HG02623 (cell line): ENCODE results near the gene TULP4.
"Not testable (repeated sequence)": the region's sequence is repeated elsewhere in the genome, so short reads cannot be mapped to it uniquely, and the experiment has no call there.

Experiments used
- ATAC-seq: cut with Tn5 transposase; IDR thresholded peaks from one replicate; pipeline ENCODE4 v1.9.1; 2021; ENCODE audit warnings: moderate library complexity; ENCODE audit not compliant: unreplicated experiment

TULP4 gene

DNA sequence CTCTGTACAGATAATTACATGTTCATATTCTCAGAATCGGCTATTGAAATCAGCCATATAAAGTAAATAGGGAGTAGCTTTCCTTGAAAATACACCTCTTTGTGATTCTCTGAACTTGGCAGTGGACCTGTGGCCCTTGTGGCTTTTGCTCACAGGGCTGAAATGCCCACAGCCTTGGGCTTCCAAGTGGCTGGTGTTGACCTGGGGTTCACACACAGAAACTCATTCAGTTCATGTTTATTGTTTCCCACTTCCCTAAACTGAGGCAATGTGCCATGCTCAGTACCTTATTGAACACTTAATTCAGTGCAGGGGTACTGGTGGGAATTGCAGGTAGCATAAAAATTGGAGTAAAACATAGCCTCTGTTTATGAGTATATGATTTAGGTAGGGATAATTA, 19.1 kb upstream of the TULP4 start:
- no peak for ATAC-seq

DNA sequence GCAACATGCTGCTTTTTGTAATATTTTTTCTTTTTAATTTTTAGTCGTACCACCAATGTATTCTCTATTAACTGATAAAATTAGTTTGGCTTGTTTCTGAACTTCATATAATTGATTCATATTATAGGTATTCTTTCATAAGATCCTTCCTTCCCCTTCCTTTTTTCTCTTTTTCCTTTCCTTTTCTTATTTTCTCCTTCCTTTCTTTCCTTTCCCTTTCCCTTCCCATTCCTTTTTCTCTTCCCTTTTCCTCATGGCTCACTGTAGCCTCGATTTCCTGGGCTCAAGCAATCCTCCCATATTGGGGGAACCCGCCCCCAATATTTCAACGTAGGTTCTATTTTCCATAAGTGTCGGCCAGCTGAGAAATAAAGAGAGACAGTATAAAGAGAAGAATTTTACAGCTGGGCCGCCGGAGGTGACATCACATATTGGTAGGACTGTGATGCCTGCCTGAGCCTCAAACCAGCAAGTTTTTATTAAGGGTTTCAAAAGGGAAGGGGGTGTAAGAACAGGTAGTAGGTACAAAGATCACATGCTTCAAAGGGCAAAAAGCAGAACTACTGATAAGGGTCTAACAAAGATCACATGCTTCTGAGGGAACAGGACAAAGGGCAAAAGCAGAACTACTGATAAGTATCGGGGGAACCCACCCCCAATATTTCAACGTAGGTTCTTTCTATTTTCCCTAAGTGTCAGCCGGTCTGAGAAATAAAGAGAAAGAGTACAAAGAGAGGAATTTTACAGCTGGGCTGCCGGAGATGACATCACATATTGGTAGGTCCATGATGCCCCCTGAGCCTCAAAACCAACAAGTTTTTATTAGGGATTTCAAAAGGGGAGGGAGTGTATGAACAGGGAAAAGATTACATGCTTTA, 16.1 kb upstream of the TULP4 start:
- ATAC-seq, result not testable (repeated sequence)

DNA sequence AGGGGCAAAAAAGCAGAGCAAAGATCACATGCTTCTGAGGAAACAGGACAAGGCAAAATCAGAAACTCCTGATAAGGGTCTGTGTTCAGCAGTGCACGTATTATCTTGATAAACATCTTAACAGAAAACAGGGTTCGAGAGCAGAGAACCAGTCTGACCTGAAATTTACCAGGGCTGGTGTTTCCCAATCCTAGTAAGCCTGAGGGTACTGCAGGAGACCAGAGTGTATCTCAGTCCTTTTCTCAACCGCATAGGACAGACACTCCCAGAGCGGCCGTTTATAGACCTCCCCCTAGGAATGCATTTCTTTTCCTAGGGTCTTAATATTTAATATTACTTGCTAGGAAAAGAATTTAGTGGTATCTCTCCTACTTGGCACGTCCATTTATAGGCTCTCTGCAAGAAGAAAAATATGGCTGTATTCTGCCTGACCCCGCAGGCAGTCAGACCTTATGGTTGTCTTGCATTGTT, 15.4 kb upstream of the TULP4 start:
- not testable (repeated sequence) for ATAC-seq

DNA sequence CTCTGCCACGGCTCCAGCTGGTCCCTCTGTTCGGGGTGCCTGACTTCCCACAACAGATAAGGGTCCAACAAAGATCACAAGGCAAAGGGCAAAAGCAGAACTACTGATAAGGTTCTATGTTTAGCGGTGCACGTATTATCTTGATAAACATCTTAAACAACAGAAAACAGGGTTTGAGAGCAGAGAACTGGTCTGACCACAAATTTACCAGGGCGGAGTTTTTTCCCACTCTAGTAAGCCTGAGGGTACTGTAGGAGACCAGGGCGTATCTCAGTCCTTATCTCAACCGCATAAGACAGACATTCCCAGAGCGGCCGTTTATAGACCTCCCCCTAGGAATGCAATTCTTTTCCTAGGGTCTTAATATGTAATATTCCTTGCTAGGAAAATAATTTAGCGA, 14.6 kb upstream of the TULP4 start:
- ATAC-seq, result not testable (repeated sequence)

DNA sequence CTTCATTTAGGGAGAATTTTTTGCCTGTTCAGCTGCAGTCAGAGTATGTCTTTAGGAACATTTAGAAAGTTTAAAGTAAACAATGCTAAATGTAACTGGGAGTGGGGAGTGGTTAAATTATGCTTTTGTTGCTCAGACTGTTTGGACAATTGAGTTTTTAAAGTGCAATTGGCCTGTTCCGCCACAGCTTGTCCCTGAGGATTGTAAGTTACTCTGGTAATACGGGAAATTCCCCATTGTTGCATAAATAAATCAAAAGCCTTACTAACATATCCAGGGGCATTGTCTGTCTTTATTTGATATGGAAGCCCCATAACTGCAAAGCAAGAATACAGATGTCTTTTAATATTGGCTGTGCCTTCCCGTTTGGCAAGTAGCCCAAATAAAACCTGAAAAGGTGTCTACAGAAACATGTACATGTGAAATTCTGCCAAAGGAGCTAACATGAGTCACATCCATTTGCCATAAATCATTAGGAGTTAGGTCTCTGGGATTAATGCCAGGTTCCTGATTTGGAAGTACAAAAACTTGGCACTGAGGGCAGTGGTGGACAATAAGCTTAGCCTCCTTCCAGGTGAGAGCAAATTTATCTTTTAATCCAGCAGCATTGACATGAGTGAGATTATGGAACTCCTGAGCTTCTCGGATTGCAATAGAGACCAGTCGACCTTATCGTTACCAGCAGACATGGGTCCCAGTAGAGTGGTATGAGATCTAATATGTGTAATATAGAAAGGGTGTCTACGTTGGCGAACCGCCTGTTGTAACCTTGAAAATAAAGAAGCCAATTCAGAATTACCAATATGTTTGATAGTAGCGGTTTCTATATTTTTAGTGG, 11.7 kb upstream of the TULP4 start:
- not testable (repeated sequence) for ATAC-seq

DNA sequence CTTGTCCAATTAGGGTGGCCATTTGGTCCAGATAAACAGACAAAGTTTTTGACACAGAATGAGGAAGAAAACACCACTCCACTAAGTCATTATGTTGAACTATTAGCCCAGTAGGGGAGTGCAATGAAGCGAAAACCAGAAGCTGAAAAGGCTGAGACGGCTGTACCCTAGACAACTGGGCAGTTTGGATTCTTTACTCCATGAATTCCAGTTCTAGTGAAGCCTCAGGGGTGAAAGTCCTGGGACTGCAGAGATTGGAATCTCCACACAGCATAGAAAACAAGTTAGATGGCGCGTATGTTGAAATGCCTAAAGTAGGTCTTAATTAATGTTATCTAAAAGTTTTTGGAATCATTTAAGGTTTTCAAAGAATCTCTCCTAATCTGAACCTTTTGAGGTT, 10.7 kb upstream of the TULP4 start:
- not testable (repeated sequence) for ATAC-seq

DNA sequence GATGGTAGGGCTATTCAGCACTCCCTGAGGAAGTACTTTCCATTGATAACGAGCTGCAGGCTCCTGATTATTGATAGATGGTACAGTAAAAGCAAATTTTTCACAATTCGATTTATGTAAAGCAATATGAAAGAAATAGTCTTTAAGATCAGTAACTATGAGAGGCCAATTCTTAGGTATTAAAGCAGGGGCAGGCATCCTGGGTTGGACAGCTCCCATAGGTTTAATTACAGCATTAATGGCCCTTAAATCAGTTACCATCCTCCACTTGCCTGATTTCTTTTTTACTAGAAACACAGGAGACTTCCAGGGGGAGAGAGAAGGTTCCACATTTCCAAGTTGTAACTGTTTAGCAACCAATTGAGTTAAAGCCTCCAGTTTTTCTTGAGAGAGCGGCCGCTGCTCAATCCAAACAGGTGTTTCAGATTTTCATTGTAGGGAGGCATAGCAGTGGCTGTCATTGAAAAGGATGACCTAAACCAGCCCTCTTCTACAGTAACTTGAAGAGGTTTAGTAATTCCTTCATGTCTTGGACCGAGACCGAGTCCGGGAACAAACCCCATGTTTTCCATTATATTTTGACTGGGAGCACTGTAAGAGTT, 10.0 kb upstream of the TULP4 start:
- ATAC-seq, result not testable (repeated sequence)

DNA sequence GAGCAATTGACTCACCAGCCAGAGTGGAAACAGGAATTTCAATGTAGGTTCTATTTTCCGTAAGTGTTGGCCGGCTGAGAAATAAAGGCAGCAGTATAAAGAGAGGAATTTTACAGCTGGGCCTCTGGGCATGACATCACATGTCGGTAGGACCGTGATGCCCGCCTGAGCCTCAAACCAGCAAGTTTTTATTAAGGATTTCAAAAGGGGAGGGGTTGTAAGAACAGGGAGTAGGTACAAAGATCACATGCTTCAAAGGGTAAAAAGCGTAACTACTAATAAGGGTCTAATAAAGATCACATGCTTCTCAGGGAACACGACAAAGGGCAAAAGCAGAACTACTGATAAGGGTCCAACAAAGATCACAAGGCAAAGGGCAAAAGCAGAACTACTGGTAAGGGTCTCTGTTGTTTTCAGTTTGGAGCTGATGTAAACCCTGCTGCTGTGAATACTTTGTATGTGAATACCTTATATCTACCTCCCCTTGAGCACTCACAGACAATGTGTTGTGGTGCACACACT, 9.0 kb upstream of the TULP4 start:
- no peak for ATAC-seq

DNA sequence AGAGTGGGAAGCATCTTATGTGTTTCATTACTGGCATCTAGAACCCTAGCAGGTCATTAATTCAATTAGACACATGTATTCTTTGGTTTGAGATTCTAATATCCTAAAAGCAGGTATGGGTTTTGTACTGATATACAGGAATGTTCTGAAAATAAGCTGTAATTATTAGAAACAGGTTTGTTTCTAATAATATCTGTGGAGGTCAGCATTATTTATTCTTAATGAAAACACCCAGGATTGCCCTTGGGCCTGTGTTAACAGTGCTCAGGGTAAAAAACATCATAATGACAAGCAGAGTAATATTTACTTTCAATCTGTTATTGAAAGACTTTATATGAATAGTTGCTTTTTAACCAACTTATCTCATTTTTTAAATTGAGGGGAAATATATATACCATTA, 8.0 kb upstream of the TULP4 start:
- ATAC-seq, result no peak

DNA sequence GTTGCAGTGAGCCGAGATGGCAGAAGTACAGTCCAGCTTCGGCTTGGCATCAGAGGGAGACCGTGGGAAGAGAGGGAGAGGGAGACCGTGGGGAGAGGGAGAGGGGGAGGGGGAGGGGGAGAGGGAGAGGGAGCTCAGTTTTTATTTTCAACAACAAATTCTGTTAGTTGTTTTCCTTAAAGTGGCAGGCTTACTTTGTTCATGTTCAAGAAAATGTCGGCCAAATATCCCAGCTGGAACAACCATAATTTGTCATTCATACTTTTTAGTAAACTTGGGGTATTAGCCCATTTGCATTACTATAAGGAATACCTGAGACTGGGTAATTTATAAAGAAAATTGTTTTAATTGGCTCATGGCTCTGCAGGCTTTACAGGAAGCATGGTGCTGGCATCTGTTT, 2.5 kb upstream of the TULP4 start:
- ATAC-seq, result no peak

DNA sequence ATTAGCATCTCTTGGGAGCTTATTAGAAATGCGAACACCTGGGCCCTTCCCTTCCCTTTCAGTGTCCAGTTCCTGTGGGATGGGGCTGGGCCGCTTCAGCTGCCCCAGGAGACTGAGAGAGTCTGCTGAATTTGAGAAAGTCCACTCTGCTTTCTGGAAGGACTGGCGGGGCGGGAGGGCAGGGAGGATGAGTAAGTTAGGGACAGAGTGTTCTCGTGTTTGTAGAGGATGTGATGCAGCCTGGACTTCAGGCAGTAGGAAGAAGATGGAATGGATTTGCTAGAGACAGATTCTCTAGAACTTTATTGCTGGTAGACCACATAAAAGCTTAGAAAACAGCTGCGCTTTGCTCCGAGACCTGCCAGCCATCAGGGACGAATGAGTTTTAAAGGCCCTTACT, 1.1 kb upstream of the TULP4 start:
- no peak for ATAC-seq

DNA sequence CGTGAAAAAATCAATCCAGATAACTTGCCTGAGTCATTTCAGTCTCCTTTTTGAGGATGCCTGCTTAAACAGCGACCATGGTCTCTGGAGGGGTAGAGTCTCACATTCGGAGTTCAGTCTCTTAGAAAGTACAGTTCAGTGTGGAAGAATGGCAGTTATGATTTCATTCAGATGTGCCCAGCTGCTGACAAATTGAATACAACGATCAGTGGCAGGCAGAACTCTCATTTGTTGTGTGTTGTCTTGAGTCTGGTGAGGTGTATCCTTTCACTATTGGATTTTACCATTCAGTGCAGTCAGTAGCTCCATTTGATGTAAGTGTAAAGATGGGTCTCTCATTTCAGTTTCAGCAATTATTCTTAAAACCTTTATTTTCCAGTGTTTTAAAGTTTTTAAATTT, 639 bp upstream of the TULP4 start:
- no peak for ATAC-seq

DNA sequence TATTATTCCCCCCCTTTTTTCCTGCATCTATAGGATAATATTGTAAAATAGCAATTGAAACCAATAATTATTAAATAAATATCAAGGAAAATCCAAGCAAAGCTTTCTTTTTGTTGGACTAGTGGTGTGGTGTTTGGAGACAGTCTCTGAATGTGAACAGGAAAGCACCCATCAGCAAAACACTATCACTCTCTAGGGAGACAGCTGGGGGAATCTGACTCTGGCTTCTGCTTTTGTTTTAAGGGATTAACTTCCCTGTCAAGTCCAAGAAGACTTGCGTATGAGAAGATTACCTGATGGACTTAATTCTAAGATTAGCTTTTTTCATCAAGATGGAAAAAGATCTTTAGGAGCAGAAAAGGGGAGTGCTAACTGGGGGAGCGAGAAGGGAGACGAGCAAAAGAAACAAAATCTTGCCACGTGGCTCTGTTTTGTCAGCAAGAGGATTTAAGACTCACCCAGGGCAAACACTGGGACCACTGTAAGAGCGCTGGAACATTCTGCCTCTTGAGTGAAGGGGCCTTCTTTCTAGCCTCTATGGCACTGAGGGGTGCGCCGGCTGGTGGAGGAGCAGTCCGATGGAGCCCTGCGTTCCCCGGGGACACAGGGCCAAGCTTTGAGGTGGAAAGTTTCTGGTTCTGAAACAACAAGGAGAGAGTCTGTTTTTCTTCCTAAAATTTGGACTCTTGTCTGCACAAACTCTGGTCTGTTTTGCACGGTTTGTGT, 570 bp downstream of the TULP4 start:
- no peak for ATAC-seq

DNA sequence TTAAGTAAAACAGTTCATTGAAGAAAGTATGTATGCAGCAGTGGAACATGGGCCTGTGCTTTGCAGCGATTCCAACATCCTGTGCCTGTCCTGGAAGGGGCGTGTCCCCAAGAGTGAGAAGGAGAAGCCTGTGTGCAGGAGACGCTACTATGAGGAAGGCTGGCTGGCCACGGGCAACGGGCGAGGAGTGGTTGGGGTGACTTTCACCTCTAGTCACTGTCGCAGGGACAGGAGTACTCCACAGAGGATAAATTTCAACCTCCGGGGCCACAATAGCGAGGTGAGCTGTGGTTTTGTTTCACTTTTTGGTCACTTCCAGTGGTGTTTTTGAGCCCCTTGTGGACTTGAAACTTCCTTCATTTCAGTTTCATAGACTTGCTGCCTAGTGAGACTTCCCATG, 1.7 kb downstream of the TULP4 start:
- no peak for ATAC-seq

DNA sequence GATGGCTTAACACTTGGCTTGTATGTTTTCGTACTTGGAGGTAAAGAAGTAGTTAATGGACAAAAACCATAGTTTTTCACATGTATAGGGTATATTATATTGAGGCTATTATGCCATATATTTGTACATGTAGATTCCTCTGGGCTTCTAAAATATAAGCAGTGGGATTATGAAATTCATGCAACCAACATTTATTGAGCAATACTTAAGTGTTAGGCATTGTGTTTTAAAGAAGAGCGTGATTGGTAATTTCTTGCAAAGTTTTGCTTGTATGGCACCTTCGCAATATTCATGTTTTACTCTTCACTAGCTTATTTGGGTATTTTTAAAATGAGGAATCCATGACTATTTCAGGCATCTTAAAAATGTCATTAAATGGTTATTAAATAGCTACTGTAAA, 2.5 kb downstream of the TULP4 start:
- no peak for ATAC-seq

DNA sequence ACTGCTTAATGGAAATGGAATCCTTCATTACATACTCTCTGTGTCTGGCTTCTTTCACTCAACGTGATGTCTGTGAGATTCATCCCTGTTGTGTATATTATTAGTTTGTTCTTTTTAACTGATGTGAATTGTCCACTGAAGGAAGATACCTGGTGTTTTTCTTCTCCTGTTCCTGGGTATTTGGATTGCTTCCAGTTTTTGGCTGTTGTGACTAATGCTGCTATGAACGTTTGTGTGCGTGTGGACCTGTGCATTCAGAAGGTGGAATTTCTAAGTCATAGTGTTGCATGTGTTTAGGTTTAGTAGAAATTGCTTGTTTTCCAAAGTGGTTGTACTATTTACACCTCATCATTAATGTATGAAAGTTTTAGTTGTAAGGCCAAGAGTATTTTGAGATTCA, 3.8 kb downstream of the TULP4 start:
- no peak for ATAC-seq

DNA sequence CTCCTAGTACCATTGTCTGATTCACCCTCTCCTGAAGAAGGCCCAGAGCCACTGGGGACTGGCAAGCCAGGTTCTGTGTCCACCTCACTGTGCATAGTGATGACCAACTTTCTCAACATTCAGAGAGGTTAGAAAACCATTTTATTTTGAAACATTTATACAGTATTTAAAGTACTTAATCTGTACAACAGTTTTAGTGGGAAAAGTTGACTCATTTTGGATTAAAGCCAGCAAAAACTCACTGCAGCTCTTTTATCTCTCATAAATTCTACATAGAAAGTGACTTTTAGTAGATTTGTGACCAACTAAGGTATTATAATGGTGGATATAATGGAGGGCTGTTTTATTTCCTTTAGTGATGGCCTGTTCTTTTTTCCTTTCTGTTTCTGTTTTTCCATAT, 9.7 kb downstream of the TULP4 start:
- ATAC-seq, result no peak

DNA sequence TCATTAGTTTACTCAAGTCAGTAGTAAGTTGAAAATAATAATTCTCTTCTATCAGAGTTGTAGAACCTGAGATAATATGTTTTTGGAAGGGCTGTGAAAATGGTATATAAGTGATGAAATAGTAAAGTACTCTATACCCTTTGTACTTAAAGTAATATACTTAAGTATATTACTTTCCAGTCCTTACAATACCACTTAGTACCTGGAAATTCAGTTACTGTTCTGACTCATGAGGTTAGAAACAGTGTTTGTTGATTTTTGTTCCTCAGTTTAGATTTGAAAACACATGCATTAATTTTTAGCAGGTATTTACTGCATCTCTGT, 10.1 kb downstream of the TULP4 start:
- ATAC-seq, result no peak

DNA sequence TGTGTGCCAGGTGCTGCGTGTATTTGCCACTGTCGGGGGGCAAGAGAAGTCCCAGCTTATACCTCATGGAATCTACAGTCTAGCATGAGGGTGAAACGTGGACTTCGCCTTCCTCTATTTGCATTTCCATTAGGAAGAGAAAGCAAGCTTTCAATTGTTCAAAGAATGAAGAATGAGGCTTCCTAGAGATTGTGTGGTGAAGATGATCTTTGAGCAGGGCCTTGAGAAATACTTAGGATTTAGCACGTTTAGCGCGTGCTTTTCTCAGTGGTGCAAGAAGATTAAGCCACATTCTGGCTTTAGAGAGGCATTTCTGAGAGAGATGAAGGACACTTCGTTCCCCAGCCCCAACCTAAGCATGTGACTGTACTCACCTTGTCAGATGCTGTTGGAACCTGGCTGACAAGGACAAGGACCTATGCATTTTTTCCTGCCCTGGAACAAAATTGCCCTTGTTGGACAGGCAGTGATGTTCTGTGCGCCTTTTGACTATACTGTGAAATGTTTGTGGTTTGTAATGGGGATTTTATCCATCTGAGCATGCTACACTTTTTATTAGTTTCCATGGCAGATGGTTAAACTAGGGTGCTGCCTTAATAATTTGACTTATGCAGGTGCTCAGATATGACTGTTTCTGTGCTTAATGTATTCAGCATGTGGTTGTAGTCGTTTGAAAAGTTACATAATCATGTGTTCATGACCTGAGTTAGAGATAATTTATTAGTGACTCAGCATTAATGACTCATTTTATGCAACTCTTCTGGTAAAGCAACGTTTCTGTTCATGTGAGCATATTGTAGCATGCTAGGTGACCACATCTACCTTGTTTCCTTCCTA, 10.7 kb downstream of the TULP4 start:
- ATAC-seq, result peak; percentile 70

DNA sequence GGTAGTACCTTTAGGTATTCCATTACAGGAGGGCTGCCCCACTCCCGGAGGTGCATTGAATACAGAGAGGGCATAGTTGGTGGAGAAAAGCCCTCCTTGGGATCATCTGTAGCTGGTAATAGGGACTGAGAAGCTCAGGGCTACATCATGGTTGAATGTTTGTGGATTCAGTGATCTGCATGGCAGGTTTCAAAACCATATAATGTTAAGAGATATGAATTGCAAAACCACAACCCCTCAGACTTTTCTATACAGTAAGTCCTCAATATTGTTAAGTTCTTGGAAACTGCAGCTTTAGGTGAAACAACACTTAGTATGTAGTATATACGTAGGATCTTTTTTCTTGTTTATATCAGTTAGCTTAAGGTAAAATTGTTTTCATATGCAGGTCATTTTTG, 11.3 kb downstream of the TULP4 start:
- ATAC-seq, result peak; percentile 24
